Neuronal stem cell (in vitro differentiated cells): Measurements from ENCODE around the gene GADD45G.

Source experiments
- DNase-seq: peaks from one replicate; pipeline ENCODE4 v3.0.0-alpha.2; 2013; ENCODE audit warnings: low spot score
- H2AFZ ChIP-seq: one replicate; pipeline ENCODE4 v1.6.1; 2013; ENCODE audit warnings: mild to moderate bottlenecking, low read length, inconsistent platforms
- H2AK5ac ChIP-seq: 2 replicates; pipeline ENCODE4 v1.6.1; 2013; ENCODE audit warnings: low read depth, mild to moderate bottlenecking, inconsistent platforms, low read length, moderate library complexity, mixed read lengths
- H2BK120ac ChIP-seq: 2 replicates; pipeline ENCODE4 v1.6.1; 2013; ENCODE audit warnings: low read depth, mild to moderate bottlenecking, inconsistent platforms, low read length, moderate library complexity, mixed read lengths
- H2BK12ac ChIP-seq: one replicate; pipeline ENCODE4 v1.6.1; 2013; ENCODE audit warnings: low read length, inconsistent platforms
- H2BK15ac ChIP-seq: 2 replicates; pipeline ENCODE4 v1.6.1; 2013; ENCODE audit warnings: mild to moderate bottlenecking, low read length, inconsistent platforms, mixed read lengths
- H2BK5ac ChIP-seq: one replicate; pipeline ENCODE4 v1.6.1; 2013; ENCODE audit warnings: inconsistent platforms, mild to moderate bottlenecking, low read length, moderate library complexity
- H3K14ac ChIP-seq: one replicate; pipeline ENCODE4 v1.6.1; 2013; ENCODE audit warnings: low read length, inconsistent platforms
- H3K18ac ChIP-seq: 2 replicates; pipeline ENCODE4 v1.6.1; 2013; ENCODE audit warnings: low read length, inconsistent platforms
- H3K23ac ChIP-seq: 2 replicates; pipeline ENCODE4 v1.6.1; 2013; ENCODE audit warnings: low read depth, mild to moderate bottlenecking, mixed read lengths, low read length, inconsistent platforms; ENCODE audit not compliant: poor library complexity
- H3K27ac ChIP-seq: replicated peaks from 3 replicates; pipeline ENCODE4 v1.5.1; 2013; ENCODE audit warnings: low read length, inconsistent platforms
- H3K27me3 ChIP-seq, 3 experiments: 2 replicates each; pipeline ENCODE4 v1.6.1; 2013; ENCODE audit warnings: low read length in 3 of 3, mild to moderate bottlenecking in 2 of 3, inconsistent platforms in 1 of 3, low read depth in 1 of 3, mixed read lengths in 1 of 3, moderate library complexity in 1 of 3; ENCODE audit not compliant: control insufficient read depth in 3 of 3, insufficient read depth in 3 of 3
- H3K36me3 ChIP-seq, 2 donors: replicated peaks in 1 of 2; 2 replicates each; pipeline ENCODE4 v1.6.1; 2013; ENCODE audit warnings: low read length in 2 of 2; ENCODE audit not compliant: control insufficient read depth in 2 of 2, insufficient read depth in 2 of 2
- H3K4ac ChIP-seq: 2 replicates; pipeline ENCODE4 v1.6.1; 2013; ENCODE audit warnings: inconsistent platforms, mild to moderate bottlenecking, low read length, moderate library complexity
- H3K4me1 ChIP-seq, 2 donors: 1 replicate in 1 of 2; 2 replicates in 1 of 2; pipeline ENCODE4 v1.6.1; 2013; ENCODE audit warnings: low read length in 2 of 2, low read depth in 1 of 2; ENCODE audit not compliant: control insufficient read depth in 2 of 2, insufficient read depth in 1 of 2
- H3K4me2 ChIP-seq: one replicate; pipeline ENCODE4 v1.6.1; 2013; ENCODE audit warnings: mild to moderate bottlenecking, low read length, inconsistent platforms; ENCODE audit not compliant: insufficient read depth, poor library complexity, severe bottlenecking
- H3K4me3 ChIP-seq, 2 donors: 2 replicates each; pipeline ENCODE4 v1.5.1; 2013; ENCODE audit warnings: low read length in 2 of 2, mild to moderate bottlenecking in 2 of 2, inconsistent platforms in 1 of 2, moderate library complexity in 1 of 2
- H3K79me1 ChIP-seq: one replicate; pipeline ENCODE4 v1.6.1; 2013; ENCODE audit warnings: low read depth, mild to moderate bottlenecking, inconsistent platforms, low read length, moderate library complexity
- H3K9ac ChIP-seq: one replicate; pipeline ENCODE4 v1.6.1; 2013; ENCODE audit warnings: mild to moderate bottlenecking, low read depth, low read length, inconsistent platforms; ENCODE audit not compliant: poor library complexity
- H3K9me3 ChIP-seq, 2 donors: replicated peaks in 1 of 2; 2 replicates each; pipeline versions ENCODE3 to v1.6.1; 2013; ENCODE audit warnings: low read length in 2 of 2, mild to moderate bottlenecking in 2 of 2, inconsistent platforms in 1 of 2, low read depth in 1 of 2, mixed read lengths in 1 of 2, moderate library complexity in 1 of 2; ENCODE audit not compliant: control insufficient read depth in 2 of 2, insufficient read depth in 1 of 2
- H4K8ac ChIP-seq: one replicate; pipeline ENCODE4 v1.6.1; 2013; ENCODE audit warnings: low read depth, mild to moderate bottlenecking, inconsistent platforms, low read length, moderate library complexity
- H4K91ac ChIP-seq: one replicate; pipeline ENCODE4 v1.6.1; 2013; ENCODE audit warnings: low read length, low read depth, mild to moderate bottlenecking, inconsistent platforms; ENCODE audit not compliant: poor library complexity
- WGBS, 2 donors: extraction: QIAGEN DNeasy Blood & Tissue Kit; methylation state at CpG; one replicate each; pipeline ENCODE4 v1.1.7; 2013; ENCODE audit warnings: missing lambda C conversion rate in 2 of 2, mixed read lengths in 1 of 2; ENCODE audit not compliant: insufficient read length in 2 of 2, insufficient replicate concordance in 1 of 2; ENCODE audit errors: extremely low coverage in 2 of 2; 5-methylcytosine and 5-hydroxymethylcytosine counted together

Gene GADD45G

DNA sequence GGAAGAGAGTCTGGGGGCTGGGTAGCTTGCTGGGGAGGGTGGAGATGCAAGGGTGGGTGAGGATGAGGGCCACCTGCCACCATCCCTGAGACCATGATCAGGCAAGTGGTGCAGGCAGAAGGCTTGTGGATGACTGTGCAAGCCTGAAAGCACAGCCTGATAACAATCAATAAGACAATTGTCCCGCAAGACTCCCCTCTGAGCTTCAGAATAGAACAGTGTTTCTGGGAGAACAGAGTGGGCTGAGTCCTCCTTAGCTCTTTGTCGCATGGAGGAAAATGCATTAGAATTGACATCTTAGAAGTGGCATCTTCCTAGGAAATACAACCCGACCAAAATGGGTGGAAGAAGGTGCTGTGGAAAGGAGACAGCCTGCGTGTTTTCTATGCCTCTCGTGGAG lies 6.6 kb downstream of the GADD45G start:
- no peaks in the 10 kb centered on the region for H3K36me3 ChIP-seq

DNA sequence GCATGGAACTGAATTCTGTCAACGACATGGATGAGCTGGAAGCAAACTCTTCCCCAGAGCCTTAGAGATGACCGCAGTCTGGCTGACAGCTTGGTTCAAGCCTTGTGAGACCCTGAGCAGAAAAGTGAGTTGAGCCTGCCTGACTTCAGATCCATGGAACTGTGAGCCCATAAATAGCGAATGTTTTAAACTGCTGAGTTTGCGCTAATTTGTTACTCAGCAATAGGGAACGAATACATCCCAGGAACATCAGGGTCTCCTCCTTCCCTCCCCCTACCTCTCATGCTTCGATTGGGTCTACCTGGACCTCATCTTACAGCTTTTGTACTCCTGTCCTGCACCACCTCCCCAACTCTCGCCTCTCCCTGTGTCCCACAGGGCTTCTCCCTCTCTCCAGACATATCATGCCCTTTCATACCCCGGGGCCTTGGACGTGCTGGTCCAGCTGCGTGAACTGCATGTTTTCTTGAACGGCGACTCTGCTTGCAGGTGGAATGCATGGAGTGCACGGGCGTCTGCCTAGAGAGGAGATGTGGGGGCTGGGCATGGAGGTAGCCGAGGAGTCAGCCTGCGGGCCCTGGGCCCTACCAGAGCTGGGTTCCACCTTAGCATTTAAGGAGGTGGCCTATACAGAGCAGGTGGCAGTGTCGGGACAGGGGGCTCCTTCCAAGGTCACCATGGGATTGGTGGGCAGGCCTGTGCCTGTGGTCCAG lies 7.9 kb downstream of the GADD45G start:
- peak overlapping the region; percentile 31 for H3K18ac ChIP-seq
- DNase-seq = no peak
- no peak overlapping the region for H2BK5ac ChIP-seq
- H3K79me1 ChIP-seq = no peaks in the 10 kb centered on the region
- H3K14ac ChIP-seq = no peak overlapping the region
- H3K27ac ChIP-seq = no peak overlapping the region
- H4K8ac ChIP-seq = no peak overlapping the region
- WGBS, 2 donors = no CpG with 5 or more reads among the region's 17 CpGs
- no peak overlapping the region for H3K4me2 ChIP-seq
- H2AFZ ChIP-seq = no peak overlapping the region
- H3K4me3 ChIP-seq = no peak overlapping the region
- no peaks in the 10 kb centered on the region for H3K36me3 ChIP-seq
- peaks cover 0 to 3% of the 10 kb centered on the region in 2 donors for H3K9me3 ChIP-seq
- H2AK5ac ChIP-seq = peak overlapping the region; percentile 30
- no peak overlapping the region for H4K91ac ChIP-seq
- H3K23ac ChIP-seq = no peak overlapping the region
- no peak overlapping the region for H3K9ac ChIP-seq
- H2BK15ac ChIP-seq = no peak overlapping the region
- H3K27me3 ChIP-seq = peaks cover 0 to 77% (median 5%) of the 10 kb centered on the region in 3 experiments
- peaks cover 0 to 5% of the 10 kb centered on the region in 2 donors for H3K4me1 ChIP-seq
- no peak overlapping the region for H2BK12ac ChIP-seq
- no peak overlapping the region for H3K4ac ChIP-seq
- no peak overlapping the region for H2BK120ac ChIP-seq

More for the DNA sequence above, 6.6 kb downstream of the GADD45G start:
- H3K4me3 ChIP-seq = no peak overlapping the region
- no CpG with 5 or more reads among the region's 5 CpGs for WGBS, 2 donors
- H3K9ac ChIP-seq = no peak overlapping the region
- no peak overlapping the region for H4K91ac ChIP-seq
- H2BK5ac ChIP-seq = no peak overlapping the region
- H3K9me3 ChIP-seq = peaks cover 0 to 3% of the 10 kb centered on the region in 2 donors
- H2AFZ ChIP-seq = no peak overlapping the region
- no peak overlapping the region for H2BK15ac ChIP-seq
- H3K23ac ChIP-seq = no peak overlapping the region
- H3K27ac ChIP-seq = no peak overlapping the region
- no peak overlapping the region for H3K18ac ChIP-seq
- peaks cover 0 to 79% (median 9%) of the 10 kb centered on the region in 3 experiments for H3K27me3 ChIP-seq
- DNase-seq = no peak
- no peaks in the 10 kb centered on the region for H3K79me1 ChIP-seq
- no peak overlapping the region for H2BK120ac ChIP-seq
- H2BK12ac ChIP-seq = no peak overlapping the region
- H3K4me1 ChIP-seq = peaks cover 9% of the 10 kb centered on the region in 2 donors
- no peak overlapping the region for H3K14ac ChIP-seq
- H4K8ac ChIP-seq = no peak overlapping the region
- no peak overlapping the region for H3K4me2 ChIP-seq
- no peak overlapping the region for H3K4ac ChIP-seq
- H2AK5ac ChIP-seq = no peak overlapping the region

DNA sequence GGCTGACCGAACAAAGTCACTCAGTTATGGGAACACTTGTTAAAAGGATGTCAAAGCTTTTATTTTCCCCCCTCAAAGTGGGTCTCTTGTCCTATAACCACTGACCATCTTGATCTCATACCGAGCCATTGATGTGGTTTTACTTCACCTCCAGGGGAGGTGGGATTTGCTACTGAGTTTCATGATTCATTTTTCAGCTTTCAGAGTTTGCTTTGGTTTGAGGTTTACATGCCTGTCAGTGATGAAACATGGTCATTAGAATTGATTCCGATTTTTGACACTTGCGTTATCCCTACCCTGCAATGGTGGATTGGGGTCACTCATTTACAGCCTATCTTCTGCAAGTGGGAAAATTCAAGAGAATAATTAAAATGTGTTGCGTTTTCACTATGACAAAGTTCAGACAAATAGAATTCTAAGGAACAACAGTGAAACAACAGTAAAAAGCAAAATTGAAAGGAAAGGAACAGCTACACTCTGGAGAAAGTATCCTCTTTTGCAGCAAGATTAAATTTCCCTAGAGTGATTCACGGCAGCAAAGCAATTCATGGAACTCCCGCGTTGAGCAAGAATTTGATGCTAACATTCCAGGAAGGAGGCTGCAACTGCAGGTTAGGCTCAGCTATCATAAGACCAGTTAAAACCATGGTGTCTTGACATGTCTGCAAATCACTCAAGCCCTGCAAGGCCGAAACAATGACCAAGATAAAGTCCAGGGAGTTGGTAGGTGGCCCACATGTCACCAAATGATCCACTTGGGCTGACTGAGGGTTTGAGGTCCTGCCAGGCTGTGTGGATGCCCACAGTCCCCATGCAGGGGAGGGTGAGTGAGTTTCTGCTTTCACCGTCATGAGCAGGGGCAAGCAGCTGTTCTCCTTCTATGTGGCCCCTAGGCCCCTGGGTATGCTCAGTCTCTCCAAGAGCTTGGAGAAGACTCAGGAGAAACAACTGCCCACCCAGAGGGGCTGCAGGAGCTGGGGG lies 9.4 kb downstream of the GADD45G start:
- Histone ChIP-seq H4K8ac (no peak overlapping the region), H2BK5ac (no peak overlapping the region), H3K23ac (no peak overlapping the region), H3K4me2 (no peak overlapping the region), H3K18ac (peak overlapping the region; percentile 2), H3K14ac (no peak overlapping the region), H3K27me3 (peaks cover 0 to 64% (median 5%) of the 10 kb centered on the region in 3 experiments), H3K4me1 (peaks cover 0 to 5% of the 10 kb centered on the region in 2 donors), H2BK120ac (no peak overlapping the region), H3K27ac (no peak overlapping the region), H3K4me3 (no peak overlapping the region), H2AFZ (no peak overlapping the region), H3K79me1 (no peaks in the 10 kb centered on the region), H3K9me3 (peaks cover 0 to 3% of the 10 kb centered on the region in 2 donors), H3K9ac (no peak overlapping the region), H2BK15ac (no peak overlapping the region), H4K91ac (no peak overlapping the region), H2BK12ac (no peak overlapping the region), H3K4ac (no peak overlapping the region), H3K36me3 (no peaks in the 10 kb centered on the region), H2AK5ac (no peak overlapping the region)
- DNase-seq = no peak
- WGBS, 2 donors = no CpG with 5 or more reads among the region's 10 CpGs

DNA sequence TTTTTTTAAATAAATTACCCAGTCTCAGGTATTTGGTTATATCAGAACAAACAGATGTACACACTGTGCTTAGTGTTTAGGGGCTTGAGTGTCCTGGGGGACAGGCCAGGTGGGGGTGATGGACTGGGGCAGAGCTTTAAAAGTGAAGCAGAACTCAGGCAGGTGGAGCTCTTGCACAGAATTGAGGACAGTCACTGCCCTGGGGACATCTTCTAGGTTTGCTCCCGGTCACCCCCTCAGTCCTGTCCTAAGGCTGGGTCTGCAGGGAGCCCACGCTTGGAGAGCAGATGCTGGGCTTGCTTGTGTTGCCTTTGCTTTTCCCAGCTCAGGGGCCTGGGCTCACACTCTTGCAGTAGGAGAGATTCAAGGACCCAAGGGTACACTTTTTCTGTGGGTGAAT lies 10.8 kb downstream of the GADD45G start:
- H2AFZ ChIP-seq = no peak overlapping the region
- no peak overlapping the region for H4K8ac ChIP-seq
- no peak overlapping the region for H3K27ac ChIP-seq
- H2BK12ac ChIP-seq = no peak overlapping the region
- no peak overlapping the region for H2BK15ac ChIP-seq
- H3K4me1 ChIP-seq = peaks cover 0 to 7% of the 10 kb centered on the region in 2 donors
- no peak overlapping the region for H2BK5ac ChIP-seq
- no peak overlapping the region for H2BK120ac ChIP-seq
- H3K14ac ChIP-seq = peak overlapping the region; percentile 32
- no peak overlapping the region for H2AK5ac ChIP-seq
- no CpG with 5 or more reads among the region's 2 CpGs for WGBS, 2 donors
- no peak overlapping the region for H3K4ac ChIP-seq
- no peak overlapping the region for H3K4me3 ChIP-seq
- H4K91ac ChIP-seq = no peak overlapping the region
- H3K36me3 ChIP-seq = no peaks in the 10 kb centered on the region
- no peak for DNase-seq
- peaks cover 0 to 59% (median 4%) of the 10 kb centered on the region in 3 experiments for H3K27me3 ChIP-seq
- H3K9ac ChIP-seq = no peak overlapping the region
- H3K23ac ChIP-seq = no peak overlapping the region
- no peaks in the 10 kb centered on the region for H3K79me1 ChIP-seq
- H3K4me2 ChIP-seq = no peak overlapping the region
- peaks cover 0 to 3% of the 10 kb centered on the region in 2 donors for H3K9me3 ChIP-seq
- no peak overlapping the region for H3K18ac ChIP-seq
